ENCODE measurements around the gene AARSD1.
"Not testable (repeated sequence)": the region's sequence is repeated elsewhere in the genome, so short reads cannot be mapped to it uniquely, and the experiment has no call there.

The AARSD1 gene, protein sequence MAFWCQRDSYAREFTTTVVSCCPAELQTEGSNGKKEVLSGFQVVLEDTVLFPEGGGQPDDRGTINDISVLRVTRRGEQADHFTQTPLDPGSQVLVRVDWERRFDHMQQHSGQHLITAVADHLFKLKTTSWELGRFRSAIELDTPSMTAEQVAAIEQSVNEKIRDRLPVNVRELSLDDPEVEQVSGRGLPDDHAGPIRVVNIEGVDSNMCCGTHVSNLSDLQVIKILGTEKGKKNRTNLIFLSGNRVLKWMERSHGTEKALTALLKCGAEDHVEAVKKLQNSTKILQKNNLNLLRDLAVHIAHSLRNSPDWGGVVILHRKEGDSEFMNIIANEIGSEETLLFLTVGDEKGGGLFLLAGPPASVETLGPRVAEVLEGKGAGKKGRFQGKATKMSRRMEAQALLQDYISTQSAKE

DNA sequence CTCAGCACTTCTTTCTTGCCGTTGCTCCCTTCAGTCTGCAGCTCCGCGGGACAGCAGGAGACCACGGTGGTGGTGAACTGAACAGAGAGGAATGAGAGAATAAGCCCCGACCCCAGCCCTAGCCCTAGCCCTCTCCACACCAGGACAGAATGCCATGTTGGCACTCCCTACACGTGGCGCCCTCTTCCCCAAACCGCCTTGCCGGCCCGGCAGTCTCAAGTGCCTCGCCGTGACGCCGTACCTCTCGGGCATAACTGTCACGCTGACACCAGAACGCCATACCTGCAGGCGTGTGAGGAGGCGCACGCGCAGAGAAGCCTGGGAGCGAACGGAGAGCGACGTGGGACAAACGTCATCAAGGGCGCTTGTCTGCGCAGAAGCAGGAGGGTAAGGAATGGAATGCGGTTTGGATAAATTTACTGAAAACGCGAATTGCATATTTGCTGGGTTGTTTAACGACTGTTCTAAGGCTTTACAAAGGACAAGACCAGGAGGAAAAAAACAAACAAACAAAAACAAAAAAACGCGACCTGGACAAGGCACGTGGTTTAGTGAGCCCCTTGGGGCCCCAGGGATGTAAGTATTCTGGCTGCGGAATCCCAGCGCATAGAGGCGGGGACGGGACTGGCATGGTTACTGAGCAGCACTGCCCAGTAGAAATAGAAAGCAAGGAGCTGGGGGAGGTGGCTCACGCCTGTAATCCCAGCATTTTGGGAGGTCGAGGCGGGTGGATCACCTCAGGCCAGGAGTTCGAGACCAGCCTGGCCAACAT is at the start of gene AARSD1:
Gene AARSD1, minus strand, starts transcription at position 294 of the 772 bp plus-strand sequence. Its CDS starts 14 bp downstream, at position 280.
- peak; percentile 75 to 81 for DNase-seq (ENCODE audit: low read depth in 1 of 2, low spot score in 1 of 2)

- no peak for DNase-seq (ENCODE audit: low read depth in 1 of 2, low spot score in 1 of 2)
These were observed 49.0 kb upstream of the AARSD1 start for GRCh38 chr17:43013296-43013695.

DNA sequence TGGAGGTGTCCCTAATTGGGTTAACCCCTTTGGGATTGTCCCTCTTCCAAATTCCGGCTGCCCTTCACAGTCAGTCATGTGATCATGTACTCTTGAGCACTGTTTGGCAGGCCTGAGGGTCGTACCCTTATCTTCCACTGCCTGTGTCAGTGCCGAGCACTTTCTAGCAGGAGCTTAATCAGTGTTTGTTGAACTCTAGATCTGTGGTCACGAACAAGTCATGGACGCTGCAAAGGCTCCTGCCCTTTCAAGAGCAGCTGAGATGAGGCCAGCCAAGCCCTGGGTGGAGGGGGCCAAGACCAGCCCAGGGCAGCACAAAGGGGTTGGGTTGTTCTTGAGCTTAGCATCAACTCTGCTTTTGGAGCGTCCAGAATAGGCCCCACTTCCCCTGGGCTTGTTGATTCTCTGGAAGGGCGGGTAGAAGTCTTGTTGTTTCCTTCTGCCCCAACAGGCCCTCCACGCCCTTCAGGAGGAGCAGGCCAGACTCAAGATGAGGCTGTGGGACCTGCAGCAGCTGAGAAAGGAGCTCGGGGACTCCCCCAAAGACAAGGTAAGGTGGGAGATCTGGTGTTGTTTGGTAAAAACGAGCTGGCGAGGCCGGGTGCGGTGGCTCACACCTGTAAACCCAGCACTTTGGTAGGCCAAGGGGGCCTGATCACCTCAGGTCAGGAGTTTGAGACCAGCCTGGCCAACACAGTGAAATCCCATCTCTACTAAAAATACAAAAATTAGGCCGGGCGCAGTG is 47.6 kb upstream of the AARSD1 start:
- no peak for DNase-seq (ENCODE audit: low read depth in 1 of 2, low spot score in 1 of 2)

DNA sequence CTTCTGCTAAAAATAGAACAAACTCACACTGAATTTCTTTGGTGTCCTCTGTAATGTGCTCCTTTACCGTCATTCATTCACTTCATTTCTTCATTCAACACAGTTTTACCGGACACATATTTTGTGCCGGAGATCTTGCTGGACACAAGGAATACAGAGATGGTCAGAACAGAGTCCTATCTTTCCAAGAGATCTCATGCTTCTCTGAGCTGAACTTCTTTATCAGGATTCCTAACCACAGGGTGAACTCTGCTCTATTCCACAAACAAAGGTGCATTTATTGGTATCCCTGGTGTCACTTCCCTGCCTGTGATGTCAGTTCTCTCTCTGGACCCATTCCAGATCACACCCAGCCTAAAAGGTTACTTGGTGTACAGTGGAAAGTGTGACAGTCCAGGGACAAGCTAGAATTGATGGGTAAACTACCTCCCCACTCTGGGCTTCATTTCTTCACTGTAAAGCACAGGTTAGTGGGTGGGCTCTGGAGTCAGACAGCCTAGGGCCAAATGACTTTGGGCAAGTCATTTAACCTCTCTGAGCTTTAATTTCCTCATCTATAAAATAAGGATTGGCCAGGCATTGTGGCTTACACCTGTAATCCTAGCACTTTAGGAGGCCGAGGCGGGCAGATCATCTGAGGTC is 46.5 kb upstream of the AARSD1 start:
- DNase-seq (ENCODE audit: low read depth in 1 of 2, low spot score in 1 of 2): no peak

DNA sequence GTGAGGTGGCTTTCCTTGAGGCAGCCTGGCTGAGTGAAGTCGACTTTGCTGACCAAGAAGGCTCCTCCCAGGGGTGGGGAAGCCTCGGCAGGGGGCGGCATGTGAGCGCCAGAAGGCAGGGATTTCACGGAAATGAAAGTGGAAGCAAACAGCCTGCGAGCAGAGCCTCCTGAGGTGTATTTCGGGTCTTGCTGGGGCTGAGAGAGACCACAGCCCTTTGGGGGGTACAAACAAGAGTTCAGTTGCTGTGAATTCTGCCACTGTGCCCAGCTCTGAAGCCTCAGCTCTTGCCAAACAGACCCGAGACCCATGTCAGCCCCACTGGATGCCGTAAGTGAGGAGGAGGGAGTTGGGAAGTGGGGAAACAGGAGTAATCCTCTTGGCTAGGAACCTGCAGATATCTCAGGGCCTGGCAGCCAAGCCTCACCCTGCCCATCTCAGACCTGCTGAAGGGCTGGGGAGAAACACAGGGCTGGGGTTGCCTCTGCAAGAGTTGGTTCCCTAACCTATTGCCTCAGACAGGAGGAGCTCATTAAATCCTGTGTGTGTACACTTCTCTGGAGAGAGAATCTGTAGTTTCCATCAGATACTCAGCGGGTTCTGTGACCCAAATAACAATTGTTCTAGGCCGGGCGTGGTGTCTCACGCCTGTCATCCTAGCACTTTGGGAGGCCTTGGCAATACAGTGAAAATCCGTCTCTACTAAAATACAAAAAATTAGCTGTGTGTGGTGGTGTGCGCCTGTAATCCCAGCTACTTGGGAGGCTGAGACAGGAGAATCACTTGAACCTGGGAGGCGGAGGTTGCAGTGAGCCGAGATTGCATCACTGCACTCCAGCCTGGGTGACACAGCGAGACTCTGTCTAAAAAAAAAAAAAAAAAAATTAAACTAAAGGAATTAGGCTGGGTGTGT is 42.6 kb upstream of the AARSD1 start, which contains the start of gene IFI35:
Gene IFI35, plus strand, starts transcription at position 146 of the 913 bp plus-strand sequence. Its CDS starts 164 bp downstream, at position 310.
- DNase-seq (ENCODE audit: low read depth in 1 of 2, low spot score in 1 of 2): peak; percentile 74 to 75

GRCh38 chr17:43003542-43004172 is 39.4 kb upstream of the AARSD1 start:
- DNase-seq (ENCODE audit: low read depth in 1 of 2, low spot score in 1 of 2): no peak

- not testable (repeated sequence) for DNase-seq (ENCODE audit: low read depth in 1 of 2, low spot score in 1 of 2)
These were observed 36.6 kb upstream of the AARSD1 start for GRCh38 chr17:43000894-43001293.

- DNase-seq (ENCODE audit: low read depth in 1 of 2, low spot score in 1 of 2): no peak
These were observed 34.8 kb upstream of the AARSD1 start for GRCh38 chr17:42999003-42999525.

GRCh38 chr17:42997984-42998938 is 34.0 kb upstream of the AARSD1 start, which contains the start of gene RPL27:
Gene RPL27 (plus strand): TSS chr17:42998419. CDS start chr17:42998751, 332 bp downstream.
- DNase-seq (ENCODE audit: low read depth in 1 of 2, low spot score in 1 of 2): peak; percentile 90 to 93

DNA sequence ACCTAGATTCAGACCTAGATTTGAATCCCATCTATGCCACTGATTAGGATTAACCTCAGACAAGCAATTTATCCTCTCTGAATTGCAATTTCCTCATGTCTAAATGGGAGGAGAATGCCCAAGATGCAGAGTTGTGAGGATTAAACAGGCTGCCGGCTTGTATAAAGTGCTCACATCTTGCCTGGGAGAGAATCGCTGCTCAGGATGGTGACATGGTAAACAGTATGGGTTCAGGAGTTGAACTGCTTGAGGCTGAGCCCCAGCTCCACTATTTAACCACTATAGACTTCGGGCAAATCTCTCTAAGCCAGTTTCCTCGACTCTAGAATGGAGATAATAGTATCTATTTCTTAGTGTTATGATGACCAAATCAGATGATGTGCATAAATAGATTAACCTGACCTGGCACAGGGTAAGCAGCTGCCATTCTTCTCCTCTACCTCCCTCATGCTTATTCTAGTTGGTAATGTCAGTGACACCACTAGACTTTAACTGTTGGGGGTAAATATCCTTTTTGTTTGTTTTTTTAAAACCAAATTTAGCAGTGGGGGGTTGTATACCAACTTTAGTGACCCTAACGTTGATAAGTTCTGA is 33.2 kb upstream of the AARSD1 start:
- no peak for DNase-seq (ENCODE audit: low read depth in 1 of 2, low spot score in 1 of 2)

GRCh38 chr17:42993913-42994312 is 29.7 kb upstream of the AARSD1 start:
- DNase-seq (ENCODE audit: low read depth in 1 of 2, low spot score in 1 of 2): not testable (repeated sequence)

- DNase-seq (ENCODE audit: low read depth in 1 of 2, low spot score in 1 of 2): no peak
These were observed 28.6 kb upstream of the AARSD1 start for GRCh38 chr17:42992872-42993271.

- DNase-seq (ENCODE audit: low read depth in 1 of 2, low spot score in 1 of 2): no peak
These were observed 27.2 kb upstream of the AARSD1 start for GRCh38 chr17:42991471-42991870.

DNA sequence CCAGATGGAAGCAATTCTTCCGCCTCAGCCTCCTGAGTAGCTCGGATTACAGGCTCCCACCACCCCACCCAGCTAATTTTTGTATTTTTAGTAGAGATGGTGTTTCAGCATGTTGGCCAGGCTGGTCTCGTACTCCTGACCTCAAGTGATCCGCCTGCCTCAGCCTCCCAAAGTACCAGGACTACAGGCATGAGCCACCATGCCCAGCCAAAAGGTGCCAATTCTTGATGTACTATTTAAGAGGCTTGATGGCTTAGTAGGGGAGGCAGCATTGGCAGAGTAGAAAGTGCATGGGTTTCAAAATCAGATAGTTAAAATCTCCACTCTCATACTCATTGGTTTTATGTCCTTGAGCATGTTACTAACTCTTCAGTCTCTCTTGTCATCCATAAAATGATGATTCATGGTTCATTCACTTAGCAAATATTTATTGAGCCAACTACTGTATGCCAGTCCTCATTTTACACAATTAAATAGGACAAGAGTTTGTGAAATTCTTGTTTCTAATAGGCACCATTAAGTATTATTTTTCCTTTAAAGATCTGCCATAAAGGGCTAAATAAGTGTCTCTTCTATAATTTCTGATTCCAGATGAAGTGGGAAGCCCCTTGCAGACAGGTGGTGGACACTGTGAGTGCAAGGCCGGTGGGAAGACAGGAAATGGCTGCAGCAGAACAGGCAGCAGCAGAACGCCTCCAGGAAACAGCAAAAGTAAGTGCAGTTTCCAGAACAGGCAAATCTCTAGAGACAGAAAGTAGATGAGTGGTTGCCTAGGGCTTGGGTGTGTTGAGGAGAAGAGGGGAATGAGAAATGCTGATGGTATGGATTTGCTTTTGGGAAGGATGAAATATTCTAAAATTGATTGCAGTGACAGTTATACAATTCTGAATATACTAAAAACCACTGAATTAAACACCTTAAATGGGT is 25.7 kb upstream of the AARSD1 start:
- no peak for DNase-seq (ENCODE audit: low read depth in 1 of 2, low spot score in 1 of 2)

GRCh38 chr17:42989141-42989540 is 24.9 kb upstream of the AARSD1 start:
- no peak for DNase-seq (ENCODE audit: low read depth in 1 of 2, low spot score in 1 of 2)

- no peak for DNase-seq (ENCODE audit: low read depth in 1 of 2, low spot score in 1 of 2)
These were observed 21.0 kb upstream of the AARSD1 start for GRCh38 chr17:42985225-42985624.

Measured in stimulated activated CD4-positive, alpha-beta T cell treated with anti-CD3 and anti-CD28 coated beads, Interleukin-15, amount 100 ng/mL, for 1 hour (primary cell).